ENCODE results near the gene STK38L.

The STK38L gene

GRCh38 chr12:27220988-27221345 lies 23.1 kb upstream of the STK38L start:
- no peak overlapping the region for H2AFZ ChIP-seq (ENCODE audit: low read depth, low read length)
- H3K4me2 ChIP-seq (ENCODE audit: insufficient read depth, low read length): no peak overlapping the region
- H3K9me3 ChIP-seq (ENCODE audit: insufficient read depth, low read length, severe bottlenecking): no peaks in the 10 kb centered on the region
- no peaks in the 10 kb centered on the region for H3K79me2 ChIP-seq (ENCODE audit: insufficient read depth, low read length)
- no peaks in the 10 kb centered on the region for H3K4me1 ChIP-seq (ENCODE audit: insufficient read depth, low read length)
- H3K36me3 ChIP-seq (ENCODE audit: insufficient read depth, low read length): no peaks in the 10 kb centered on the region
- no peak for TF ChIP-seq CTCF (IDR thresholded peaks at IDR 0.05; ENCODE audit: borderline replicate concordance, extremely low read depth, low read length, poor library complexity, severe bottlenecking)
- TF ChIP-seq EZH2 (IDR thresholded peaks at IDR 0.05; ENCODE audit: borderline replicate concordance, low read depth, low read length, severe bottlenecking): no peak
- no peak overlapping the region for H3K4me3 ChIP-seq (ENCODE audit: low read depth in 1 of 2, low read length in 2 of 2)
- H3K27me3 ChIP-seq (ENCODE audit: insufficient read depth, low read length, poor library complexity): no peaks in the 10 kb centered on the region
- ATAC-seq (ENCODE audit: insufficient read depth, low read depth) (no peak), DNase-seq (no peak)
- no peak overlapping the region for H3K9ac ChIP-seq (ENCODE audit: low read depth, low read length)
- H3K27ac ChIP-seq (ENCODE audit: low read length): no peak overlapping the region
- no peaks in the 10 kb centered on the region for H4K20me1 ChIP-seq (ENCODE audit: insufficient read depth, low read length)

DNA sequence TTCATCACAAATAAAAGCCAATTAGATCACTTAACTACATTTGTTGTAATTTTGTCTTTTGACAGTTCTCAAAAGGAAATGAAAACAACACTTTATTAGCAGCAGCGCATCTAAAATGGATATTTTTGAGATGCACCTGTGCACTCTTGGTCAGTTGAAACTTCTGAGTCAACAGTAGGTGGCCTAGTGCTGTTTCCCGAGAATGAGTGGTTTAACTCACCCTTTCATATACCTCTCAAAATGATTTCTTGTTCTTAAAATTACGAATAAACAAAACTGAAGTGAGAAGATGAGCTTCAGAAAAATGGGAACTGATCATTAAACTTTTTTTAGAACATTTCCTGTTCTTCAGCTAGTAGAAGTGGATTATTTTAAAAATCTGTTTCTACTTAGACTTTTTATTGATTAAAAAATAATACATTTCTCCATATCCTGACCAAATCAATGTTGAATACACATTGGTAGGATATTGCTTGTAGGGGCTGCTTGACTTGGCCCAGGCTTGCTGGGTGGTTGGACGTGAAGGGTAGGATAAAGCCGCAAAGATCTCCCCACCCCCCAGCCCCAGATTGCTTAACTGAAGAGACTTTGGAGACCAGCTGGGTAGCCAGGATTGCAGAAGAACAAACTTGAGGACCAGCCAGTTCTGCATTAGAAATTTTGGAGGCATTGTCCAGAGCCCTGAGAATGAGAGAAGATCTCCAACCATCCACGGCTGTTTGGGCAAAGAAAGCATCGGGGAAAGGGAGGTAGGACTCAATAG lies 22.3 kb upstream of the STK38L start:
- H3K27ac ChIP-seq (ENCODE audit: low read length): no peak overlapping the region
- TF ChIP-seq CTCF (IDR thresholded peaks at IDR 0.05; ENCODE audit: borderline replicate concordance, extremely low read depth, low read length, poor library complexity, severe bottlenecking) (no peak), EZH2 (IDR thresholded peaks at IDR 0.05; ENCODE audit: borderline replicate concordance, low read depth, low read length, severe bottlenecking) (no peak)
- no peak overlapping the region for H3K4me2 ChIP-seq (ENCODE audit: insufficient read depth, low read length)
- H3K4me3 ChIP-seq (ENCODE audit: low read depth in 1 of 2, low read length in 2 of 2): no peak overlapping the region
- no peaks in the 10 kb centered on the region for H3K79me2 ChIP-seq (ENCODE audit: insufficient read depth, low read length)
- ATAC-seq (ENCODE audit: insufficient read depth, low read depth) (no peak), DNase-seq (no peak)
- H2AFZ ChIP-seq (ENCODE audit: low read depth, low read length): no peak overlapping the region
- H3K27me3 ChIP-seq (ENCODE audit: insufficient read depth, low read length, poor library complexity): no peaks in the 10 kb centered on the region
- no peaks in the 10 kb centered on the region for H3K9me3 ChIP-seq (ENCODE audit: insufficient read depth, low read length, severe bottlenecking)
- no peaks in the 10 kb centered on the region for H3K36me3 ChIP-seq (ENCODE audit: insufficient read depth, low read length)
- H3K9ac ChIP-seq (ENCODE audit: low read depth, low read length): no peak overlapping the region
- no peaks in the 10 kb centered on the region for H3K4me1 ChIP-seq (ENCODE audit: insufficient read depth, low read length)
- H4K20me1 ChIP-seq (ENCODE audit: insufficient read depth, low read length): no peaks in the 10 kb centered on the region

DNA sequence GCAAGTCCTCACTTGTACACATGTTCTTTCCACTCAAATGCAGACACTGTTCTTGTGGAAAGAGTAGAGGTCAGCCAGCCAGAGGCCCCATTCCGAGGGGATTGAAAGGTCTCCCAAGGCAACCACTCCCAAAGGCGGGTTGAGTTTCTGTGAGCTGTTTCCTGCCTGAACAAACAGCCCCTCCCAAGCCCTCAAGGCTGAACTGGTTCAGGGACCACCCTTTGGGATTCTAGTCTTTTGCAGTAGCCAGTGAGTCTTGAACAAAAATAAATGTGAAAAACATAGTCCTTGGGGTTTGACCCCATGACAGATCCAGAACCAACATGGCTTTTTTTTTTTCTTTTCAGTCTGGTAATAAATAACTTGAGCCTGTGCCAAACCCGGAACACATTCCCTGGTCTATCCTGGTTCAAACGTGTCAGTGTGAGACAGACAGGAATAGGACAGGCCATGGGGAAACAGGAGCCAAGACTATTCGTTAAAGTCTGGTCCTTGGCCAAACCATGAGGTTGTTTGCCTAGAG lies 17.6 kb upstream of the STK38L start:
- Histone ChIP-seq H3K4me3 (ENCODE audit: low read depth in 1 of 2, low read length in 2 of 2) (no peak overlapping the region), H3K9ac (ENCODE audit: low read depth, low read length) (no peak overlapping the region)
- ATAC-seq (ENCODE audit: insufficient read depth, low read depth): no peak

More for the DNA sequence above, 17.6 kb upstream of the STK38L start:
- H2AFZ ChIP-seq (ENCODE audit: low read depth, low read length): no peak overlapping the region
- no peaks in the 10 kb centered on the region for H4K20me1 ChIP-seq (ENCODE audit: insufficient read depth, low read length)
- no peaks in the 10 kb centered on the region for H3K9me3 ChIP-seq (ENCODE audit: insufficient read depth, low read length, severe bottlenecking)
- DNase-seq: no peak
- no peaks in the 10 kb centered on the region for H3K36me3 ChIP-seq (ENCODE audit: insufficient read depth, low read length)
- no peaks in the 10 kb centered on the region for H3K79me2 ChIP-seq (ENCODE audit: insufficient read depth, low read length)
- H3K4me1 ChIP-seq (ENCODE audit: insufficient read depth, low read length): no peaks in the 10 kb centered on the region
- H3K27ac ChIP-seq (ENCODE audit: low read length): no peak overlapping the region
- no peaks in the 10 kb centered on the region for H3K27me3 ChIP-seq (ENCODE audit: insufficient read depth, low read length, poor library complexity)
- H3K4me2 ChIP-seq (ENCODE audit: insufficient read depth, low read length): no peak overlapping the region
- TF ChIP-seq CTCF (IDR thresholded peaks at IDR 0.05; ENCODE audit: borderline replicate concordance, extremely low read depth, low read length, poor library complexity, severe bottlenecking): no peak
- TF ChIP-seq EZH2 (IDR thresholded peaks at IDR 0.05; ENCODE audit: borderline replicate concordance, low read depth, low read length, severe bottlenecking): no peak
